ENCODE results near the gene COL18A1.

COL18A1 gene

DNA sequence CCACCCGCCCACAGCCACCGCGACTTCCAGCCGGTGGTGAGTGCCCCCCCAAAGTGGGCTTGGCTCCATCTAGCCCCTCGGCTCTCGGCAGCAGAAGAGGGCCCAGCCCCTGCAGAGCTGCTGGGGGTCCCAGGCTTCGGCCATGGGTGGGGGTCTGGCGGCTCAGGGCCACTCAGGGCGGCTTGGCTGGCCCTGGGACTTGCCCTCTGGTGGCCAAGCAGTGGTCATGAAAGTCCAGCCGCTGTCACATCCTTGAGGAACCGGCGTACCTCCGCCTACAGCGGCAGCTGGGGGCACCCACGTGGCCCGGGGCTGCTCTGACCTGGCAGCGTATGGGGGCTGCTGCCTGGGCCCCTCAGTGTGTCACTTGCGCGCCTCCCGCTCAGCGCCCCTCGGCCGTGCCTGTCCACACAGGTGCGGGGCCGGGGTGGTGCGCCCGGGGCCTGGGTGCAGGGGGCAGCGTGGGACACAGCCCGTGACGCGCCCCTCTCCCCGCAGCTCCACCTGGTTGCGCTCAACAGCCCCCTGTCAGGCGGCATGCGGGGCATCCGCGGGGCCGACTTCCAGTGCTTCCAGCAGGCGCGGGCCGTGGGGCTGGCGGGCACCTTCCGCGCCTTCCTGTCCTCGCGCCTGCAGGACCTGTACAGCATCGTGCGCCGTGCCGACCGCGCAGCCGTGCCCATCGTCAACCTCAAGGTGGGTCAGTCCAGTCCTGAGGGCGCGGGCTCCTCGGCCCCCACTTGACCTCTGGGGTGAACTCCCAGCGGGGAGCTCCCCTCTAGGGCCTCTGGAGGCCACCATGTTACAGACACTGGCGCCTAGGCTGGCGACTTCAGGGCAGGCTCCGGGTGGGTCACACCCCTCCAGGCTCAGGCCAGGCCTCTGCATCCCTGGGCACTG, 104.9 kb downstream of the COL18A1 start:
- no peak for DNase-seq

DNA sequence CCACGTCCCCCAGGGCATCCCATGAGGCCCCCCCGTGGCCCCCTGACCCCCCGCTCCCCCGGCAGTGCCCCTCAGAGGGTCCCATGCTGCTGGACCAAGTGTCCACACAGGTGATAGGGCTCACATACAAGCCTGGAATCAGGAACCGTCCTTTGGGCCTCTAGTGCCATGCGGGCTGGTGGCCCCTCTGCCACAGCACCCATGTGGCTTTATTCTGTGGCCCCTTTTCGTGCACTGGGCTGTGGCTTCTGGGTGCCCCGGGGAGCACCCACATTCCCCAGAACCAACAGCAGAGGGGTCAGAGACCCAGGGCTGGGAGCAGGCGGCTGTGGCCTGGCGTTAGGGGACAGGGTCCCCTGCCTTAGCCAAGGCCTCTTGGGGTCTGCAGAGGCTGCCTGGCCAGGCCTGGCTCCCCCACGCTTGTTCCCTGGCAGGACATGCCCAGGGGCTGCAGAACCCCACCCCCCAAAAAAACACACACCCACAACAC, 105.5 kb downstream of the COL18A1 start:
- no peak for DNase-seq

GRCh38 chr21:45511007-45511406, 106.0 kb downstream of the COL18A1 start:
- DNase-seq, result no peak

DNA sequence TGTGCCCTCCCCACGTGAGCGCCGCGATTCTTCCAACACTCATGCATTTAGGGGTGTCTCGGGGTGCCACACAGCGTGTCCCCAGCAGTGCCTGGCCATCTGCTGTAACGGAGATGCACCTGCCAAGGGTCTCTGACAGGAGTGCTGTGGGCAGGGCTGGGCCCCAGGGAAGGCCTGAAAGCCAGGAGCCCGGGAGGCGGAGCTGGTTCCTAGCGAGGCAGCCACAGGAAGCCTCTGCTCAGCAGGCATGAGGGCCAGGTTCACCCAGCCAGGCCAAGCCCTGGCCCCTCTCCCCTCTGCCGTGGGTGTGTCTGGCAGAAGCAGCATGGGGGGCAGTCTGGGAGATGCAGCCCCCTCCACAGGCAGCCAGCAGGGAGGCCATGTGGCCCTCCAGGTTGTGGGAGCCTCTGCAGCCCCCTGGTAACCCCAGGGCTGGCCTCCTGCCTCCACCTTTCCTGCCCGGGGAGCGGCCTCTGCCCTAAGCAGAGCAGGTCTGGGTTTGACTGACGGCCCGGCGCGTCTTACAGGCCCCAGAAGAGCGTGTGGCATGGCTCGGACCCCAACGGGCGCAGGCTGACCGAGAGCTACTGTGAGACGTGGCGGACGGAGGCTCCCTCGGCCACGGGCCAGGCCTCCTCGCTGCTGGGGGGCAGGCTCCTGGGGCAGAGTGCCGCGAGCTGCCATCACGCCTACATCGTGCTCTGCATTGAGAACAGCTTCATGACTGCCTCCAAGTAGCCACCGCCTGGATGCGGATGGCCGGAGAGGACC, 106.9 kb downstream of the COL18A1 start:
- DNase-seq, result no peak

DNA sequence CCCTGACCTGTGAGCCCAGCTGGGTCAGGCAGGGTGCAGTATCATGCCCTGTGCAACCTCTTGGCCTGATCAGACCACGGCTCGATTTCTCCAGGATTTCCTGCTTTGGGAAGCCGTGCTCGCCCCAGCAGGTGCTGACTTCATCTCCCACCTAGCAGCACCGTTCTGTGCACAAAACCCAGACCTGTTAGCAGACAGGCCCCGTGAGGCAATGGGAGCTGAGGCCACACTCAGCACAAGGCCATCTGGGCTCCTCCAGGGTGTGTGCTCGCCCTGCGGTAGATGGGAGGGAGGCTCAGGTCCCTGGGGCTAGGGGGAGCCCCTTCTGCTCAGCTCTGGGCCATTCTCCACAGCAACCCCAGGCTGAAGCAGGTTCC, 107.6 kb downstream of the COL18A1 start:
- DNase-seq, result no peak

DNA sequence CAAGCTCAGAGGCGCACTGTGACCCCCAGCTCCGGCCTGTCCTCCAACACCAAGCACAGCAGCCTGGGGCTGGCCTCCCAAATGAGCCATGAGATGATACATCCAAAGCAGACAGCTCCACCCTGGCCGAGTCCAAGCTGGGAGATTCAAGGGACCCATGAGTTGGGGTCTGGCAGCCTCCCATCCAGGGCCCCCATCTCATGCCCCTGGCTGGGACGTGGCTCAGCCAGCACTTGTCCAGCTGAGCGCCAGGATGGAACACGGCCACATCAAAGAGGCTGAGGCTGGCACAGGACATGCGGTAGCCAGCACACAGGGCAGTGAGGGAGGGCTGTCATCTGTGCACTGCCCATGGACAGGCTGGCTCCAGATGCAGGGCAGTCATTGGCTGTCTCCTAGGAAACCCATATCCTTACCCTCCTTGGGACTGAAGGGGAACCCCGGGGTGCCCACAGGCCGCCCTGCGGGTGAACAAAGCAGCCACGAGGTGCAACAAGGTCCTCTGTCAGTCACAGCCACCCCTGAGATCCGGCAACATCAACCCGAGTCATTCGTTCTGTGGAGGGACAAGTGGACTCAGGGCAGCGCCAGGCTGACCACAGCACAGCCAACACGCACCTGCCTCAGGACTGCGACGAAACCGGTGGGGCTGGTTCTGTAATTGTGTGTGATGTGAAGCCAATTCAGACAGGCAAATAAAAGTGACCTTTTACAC, 108.2 kb downstream of the COL18A1 start:
- no peak for DNase-seq

DNA sequence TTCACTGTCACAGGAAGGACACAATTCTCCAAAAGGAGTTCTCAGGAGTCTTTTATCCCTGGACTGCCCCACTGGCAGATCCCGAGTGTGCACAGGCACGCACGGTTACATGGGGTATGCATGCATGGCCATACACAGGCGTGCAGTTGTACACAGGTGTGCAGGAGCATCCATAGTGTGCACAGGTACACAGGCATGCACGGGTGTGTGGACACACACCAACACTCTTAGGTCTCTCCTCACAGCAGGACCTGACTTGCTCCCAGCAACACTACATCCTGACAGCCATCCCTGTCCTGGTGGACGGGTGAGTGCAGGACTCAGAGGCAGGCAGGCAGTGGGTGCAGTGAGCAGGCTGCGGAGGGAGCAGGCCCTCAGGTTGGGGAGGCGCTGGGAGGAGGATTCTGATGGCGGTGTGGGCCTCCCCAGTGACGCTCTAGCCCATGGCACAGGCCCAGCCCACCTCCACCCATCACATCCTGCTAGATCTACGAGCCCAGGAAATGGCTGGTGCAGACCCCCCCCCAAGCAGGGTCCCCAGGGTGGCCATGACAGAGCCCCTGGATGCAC, 108.9 kb downstream of the COL18A1 start:
- DNase-seq, result no peak

- no peak for DNase-seq
Measured at GRCh38 chr21:45514311-45515021, 109.5 kb downstream of the COL18A1 start.

- DNase-seq, result no peak
Measured at GRCh38 chr21:45515241-45516061, 110.5 kb downstream of the COL18A1 start.

- no peak for DNase-seq
Measured at GRCh38 chr21:45516071-45516670, 111.2 kb downstream of the COL18A1 start.

- DNase-seq, result no peak
Measured at GRCh38 chr21:45516671-45517151, 111.7 kb downstream of the COL18A1 start.

- DNase-seq, result peak in 1 of 2 donors; percentile 41
Measured at GRCh38 chr21:45517249-45518065, 112.5 kb downstream of the COL18A1 start.

- DNase-seq, result peak in 1 of 2 donors; percentile 70
Measured at GRCh38 chr21:45518742-45519141, 113.8 kb downstream of the COL18A1 start.

- DNase-seq, result no peak
Measured at GRCh38 chr21:45519182-45519581, 114.2 kb downstream of the COL18A1 start.

DNA sequence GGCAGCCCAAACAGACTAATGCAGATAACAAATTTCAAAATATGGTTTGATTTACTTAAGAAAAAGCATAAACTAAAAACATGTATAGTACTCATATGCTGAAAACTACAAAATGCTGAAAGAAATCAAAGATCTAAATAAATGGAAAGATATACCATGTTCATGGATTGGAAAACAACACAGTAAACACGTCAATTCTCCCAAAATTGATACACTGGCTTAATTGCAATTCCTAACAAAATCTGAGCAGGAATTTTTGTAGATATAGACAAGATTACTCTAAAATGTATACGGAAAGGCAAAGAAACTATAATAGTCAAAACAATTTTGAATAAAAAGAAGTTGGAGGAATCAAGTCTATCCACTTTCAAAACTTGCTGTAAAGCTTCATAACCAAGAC, 116.3 kb downstream of the COL18A1 start:
- DNase-seq, result no peak

DNA sequence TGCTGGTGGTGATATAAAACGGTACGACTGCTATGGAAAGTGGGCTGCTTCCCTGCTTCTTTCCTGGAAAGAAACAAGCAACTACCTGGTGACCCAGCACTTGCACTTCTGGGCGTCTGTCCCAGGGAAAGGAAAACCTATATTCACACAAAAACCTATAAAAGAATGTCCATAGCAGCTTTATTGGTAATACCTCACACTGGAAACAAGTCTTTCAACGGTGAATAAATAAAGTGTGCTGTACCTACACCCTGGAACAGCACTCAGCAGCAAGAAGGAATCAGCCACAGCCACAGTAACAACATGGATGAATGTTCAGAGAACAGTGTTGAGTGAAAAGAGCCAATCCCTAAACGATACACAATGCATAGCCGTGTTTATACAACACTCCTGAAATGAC, 117.4 kb downstream of the COL18A1 start:
- no peak for DNase-seq

- no peak for DNase-seq
Measured at GRCh38 chr21:45522986-45523385, 118.0 kb downstream of the COL18A1 start.

DNA sequence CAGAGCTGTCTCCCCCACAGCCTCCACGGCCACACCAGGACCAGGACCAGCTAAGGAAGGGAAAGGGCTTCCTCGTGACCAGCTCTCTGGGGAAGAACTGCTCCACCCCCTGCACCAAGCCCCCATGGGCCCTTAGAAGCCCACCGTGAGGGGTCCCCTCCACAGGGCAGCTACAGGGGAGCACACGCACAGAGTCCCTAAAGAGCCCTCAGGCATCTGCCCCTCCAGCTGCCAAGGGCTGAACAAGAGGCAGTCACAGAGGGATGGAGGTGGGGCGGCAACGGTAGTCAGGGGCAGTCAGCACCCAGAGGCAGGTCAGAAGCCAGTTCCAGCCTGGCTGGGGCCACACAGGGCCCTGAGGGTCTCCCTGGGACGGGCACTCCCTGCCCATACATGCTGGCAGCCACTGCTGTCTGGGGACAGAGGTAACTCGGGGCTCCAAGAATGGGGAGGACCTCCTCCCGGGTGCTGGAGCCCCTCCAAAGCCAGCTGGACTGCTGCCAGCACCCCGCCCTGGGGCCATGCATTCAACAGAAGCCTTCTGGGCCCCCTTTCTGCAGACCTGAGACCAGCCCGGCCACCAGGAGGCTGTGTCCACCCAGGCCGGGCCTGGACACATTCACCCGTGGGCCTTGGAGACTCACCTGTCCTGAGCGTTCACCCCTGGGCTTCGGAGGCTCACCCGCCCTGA, 118.6 kb downstream of the COL18A1 start:
- no peak for DNase-seq

GRCh38 chr21:45524756-45525152, 119.8 kb downstream of the COL18A1 start:
- DNase-seq, result no peak
